Panc1 (cell line): Measurements from ENCODE around the gene PIGR. TPM values are rescaled to one million over a fixed set of nuclear protein-coding genes. Genes with fewer than 3 reads are reported as not detected.

Experiments
- ATAC-seq: fragments of 200-7000 bp; cut with Tn5 transposase; 2 replicates; pipeline ENCODE4 v1.9.1; 2020; ENCODE audit warnings: mild to moderate bottlenecking, moderate library complexity
- BruUV-seq: library from RNA; stranded (reverse); fragments of 400-500 nt; replicated peaks from 2 replicates; lab custom pipeline; 2021; lab: Mats Ljungman, UMichigan
- CTCF ChIA-PET: fragments of 300-600 bp; sonication (Branson Sonifier 250); formaldehyde crosslinking; loops from one replicate; lab custom pipeline; 2022; ENCODE audit warnings: antibody characterized with exemption; lab: Charles Lee
- POLR2A ChIA-PET: fragments of 300-600 bp; sonication (Branson Sonifier 250); formaldehyde crosslinking; loops from one replicate; lab custom pipeline; 2022; ENCODE audit warnings: antibody characterized with exemption; lab: Charles Lee
- DNase-seq: peaks from one replicate; pipeline ENCODE4 v3.0.0-alpha.2; 2010; ENCODE audit warnings: low read depth, low spot score
- H3K27ac ChIP-seq: 2 replicates; pipeline ENCODE4 v1.5.1; 2011; ENCODE audit warnings: mild to moderate bottlenecking, low read length, inconsistent platforms
- H3K27me3 ChIP-seq: fragments of 200-500 bp; sonication (Bioruptor generic); 2 replicates; pipeline ENCODE4 v1.6.0; 2014; ENCODE audit warnings: low read length, inconsistent platforms; ENCODE audit not compliant: control insufficient read depth, insufficient read depth
- H3K36me3 ChIP-seq: fragments of 200-500 bp; sonication (Bioruptor generic); 2 replicates; pipeline ENCODE4 v1.5.1; 2014; ENCODE audit warnings: inconsistent platforms, mild to moderate bottlenecking, low read length, moderate library complexity; ENCODE audit not compliant: control insufficient read depth, insufficient read depth
- H3K4me1 ChIP-seq: 2 replicates; pipeline ENCODE4 v1.5.1; 2011; ENCODE audit warnings: inconsistent platforms, mild to moderate bottlenecking, low read length, moderate library complexity; ENCODE audit not compliant: control insufficient read depth, insufficient read depth
- H3K4me3 ChIP-seq, 2 experiments: 2 replicates each; pipeline ENCODE4 v1.5.1; 2011 to 2012; ENCODE audit warnings: low read depth in 2 of 2, low read length in 2 of 2, mild to moderate bottlenecking in 2 of 2, inconsistent platforms in 1 of 2, moderate library complexity in 1 of 2
- H3K9me3 ChIP-seq: fragments of 200-500 bp; sonication (Bioruptor generic); 2 replicates; pipeline ENCODE4 v1.5.1; 2014; ENCODE audit warnings: low read depth, mild to moderate bottlenecking, inconsistent platforms, low read length, moderate library complexity; ENCODE audit not compliant: control insufficient read depth, insufficient read depth
- CTCF ChIP-seq: fragments of 450-650 bp; IDR thresholded peaks from 2 replicates; pipeline ENCODE4 v1.5.1; 2017; ENCODE audit warnings: mild to moderate bottlenecking
- POLR2AphosphoS5 ChIP-seq: IDR thresholded peaks from 2 replicates; pipeline ENCODE4 v1.6.1; 2012; ENCODE audit warnings: mild to moderate bottlenecking, low read depth, low read length, moderate library complexity
- REST ChIP-seq, 2 experiments: IDR thresholded peaks; 2 replicates each; pipeline ENCODE4 v1.6.1; 2011 to 2012; ENCODE audit warnings: low read depth in 2 of 2, control low read depth in 1 of 2, low read length in 1 of 2, mild to moderate bottlenecking in 1 of 2, moderate library complexity in 1 of 2; ENCODE audit not compliant: insufficient read depth in 1 of 2
- SIN3A ChIP-seq: IDR thresholded peaks from 2 replicates; pipeline ENCODE4 v1.6.1; 2012; ENCODE audit warnings: low read depth, mild to moderate bottlenecking, low read length, moderate library complexity, borderline replicate concordance; ENCODE audit not compliant: insufficient read depth
- TCF7L2 ChIP-seq: IDR thresholded peaks from 2 replicates; pipeline ENCODE4 v1.6.1; 2011; ENCODE audit warnings: mild to moderate bottlenecking, low read depth, low read length, inconsistent platforms
- in situ Hi-C: cut with HindIII; loops from 2 replicates; pipeline ENCODE4 v1.10.0; 2016; ENCODE audit warnings: low sequenced_read_pairs, low pct_unique_long_range_greater_than_20kb
- intact Hi-C: fragments of 100-400 bp; cut with micrococcal nuclease; formaldehyde crosslinking; loops from one replicate; pipeline ENCODE4 v1.10.0; 2022; ENCODE audit not compliant: unreplicated experiment
- total RNA-seq: library from RNA; stranded (reverse); gene quantifications from one replicate; pipeline ENCODE4 v1.2.1, GENCODE V29; 2021; ENCODE audit not compliant: unreplicated experiment

The PIGR gene
- total RNA-seq, 1 experiment from 2014 or later = 1.4 TPM

GRCh38 chr1:206967096-206967849 lies 21.0 kb upstream of the PIGR start:
- ATAC-seq = no peak
- no peak for DNase-seq
- intact Hi-C loops (no loop called here), in situ Hi-C loops (no loop called here)
- H3K27ac ChIP-seq = no peak overlapping the region
- H3K4me1 ChIP-seq = no peaks in the 10 kb centered on the region
- H3K9me3 ChIP-seq = no peaks in the 10 kb centered on the region
- no peak overlapping the region for H3K4me3 ChIP-seq
- POLR2A ChIA-PET = no interaction called here
- H3K36me3 ChIP-seq = no peaks in the 10 kb centered on the region
- peaks cover 13% of the 10 kb centered on the region for H3K27me3 ChIP-seq
- BruUV-seq = no TSS peak
- CTCF ChIA-PET = no interaction called here
- TF ChIP-seq TCF7L2 (no peak), POLR2AphosphoS5 (no peak), CTCF (no peak), SIN3A (no peak), REST (IDR thresholded peaks at IDR 0.05; ENCODE audit: insufficient read depth in 1 of 2, low read depth in 2 of 2, low read length in 1 of 2) (no peak)

- ChIA-PET CTCF (no interaction called here), POLR2A (no interaction called here)
- Histone ChIP-seq H3K36me3 (no peaks in the 10 kb centered on the region), H3K27me3 (peaks cover 6% of the 10 kb centered on the region), H3K4me1 (no peaks in the 10 kb centered on the region), H3K9me3 (no peaks in the 10 kb centered on the region), H3K4me3 (no peak overlapping the region), H3K27ac (no peak overlapping the region)
- no peak for TF ChIP-seq CTCF
- no peak for TF ChIP-seq SIN3A
- no peak for TF ChIP-seq TCF7L2
- TF ChIP-seq REST (IDR thresholded peaks at IDR 0.05; ENCODE audit: insufficient read depth in 1 of 2, low read depth in 2 of 2, low read length in 1 of 2) = no peak
- TF ChIP-seq POLR2AphosphoS5 = no peak
- intact Hi-C loops = no loop called here
- DNase-seq = no peak
- BruUV-seq = no TSS peak
- in situ Hi-C loops = no loop called here
- ATAC-seq = no peak
These were observed 19.5 kb upstream of the PIGR start for GRCh38 chr1:206965781-206966180.
